Measurements from ENCODE around the gene PYM1. TPM values are rescaled to one million over a fixed set of nuclear protein-coding genes. Genes with fewer than 3 reads are reported as not detected.

The PYM1 gene
- total and polyA plus RNA-seq, 2 of the 13 experiments (the other 11 are each of a cell fraction or from before 2014, with no cell fraction given), result 44.0 to 51.8 TPM

DNA sequence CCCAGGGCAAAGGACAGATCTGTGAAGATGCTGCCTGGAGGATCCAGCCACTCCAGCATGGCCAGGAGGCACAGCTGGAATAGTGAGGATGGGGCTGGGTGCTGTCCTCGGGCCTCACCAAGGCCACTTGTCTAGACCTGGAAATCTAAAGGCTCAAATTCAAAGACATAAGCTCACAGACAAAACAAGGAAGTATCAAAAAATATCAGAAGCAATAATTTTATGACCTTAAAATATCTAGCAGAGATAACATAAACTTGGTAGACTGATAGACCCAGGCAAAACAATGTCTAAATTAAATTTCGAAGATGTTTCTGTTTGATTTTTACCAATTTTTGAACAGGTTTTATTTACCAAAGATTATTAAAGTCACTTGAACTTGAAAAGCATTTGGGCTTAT lies 62.4 kb downstream of the PYM1 start:
- H3K4me1 ChIP-seq (ENCODE audit: insufficient read depth, low read length), result no peaks in the 10 kb centered on the region
- BruUV-seq (replicated peaks), result no TSS peak
- H3K36me3 ChIP-seq (replicated peaks in 1 of 2; ENCODE audit: control insufficient read depth in 1 of 2, insufficient read depth in 2 of 2, low read length in 2 of 2), result no peaks in the 10 kb centered on the region
- no peak overlapping the region for H3K4me3 ChIP-seq (replicated peaks in 1 of 3; ENCODE audit: insufficient read depth in 1 of 3, low read depth in 2 of 3, low read length in 3 of 3)
- no peaks in the 10 kb centered on the region for H4K20me1 ChIP-seq (ENCODE audit: insufficient read depth, low read length)
- H3K27me3 ChIP-seq (ENCODE audit: control insufficient read depth in 1 of 2, insufficient read depth in 2 of 2, low read length in 2 of 2), result no peaks in the 10 kb centered on the region
- ChIA-PET POLR2A (no interaction called here), CTCF (ENCODE audit: low intra/inter-chr PET ratio, low total read pairs) (no interaction called here)
- no peak overlapping the region for H2AFZ ChIP-seq (ENCODE audit: low read length)
- no peak overlapping the region for H3K9ac ChIP-seq (ENCODE audit: insufficient read depth, low read depth, low read length)
- DNase-seq (ENCODE audit: low spot score), result no peak
- no peak for FAIRE-seq
- no peaks in the 10 kb centered on the region for H3K79me2 ChIP-seq (ENCODE audit: insufficient read depth, low read length)
- in situ Hi-C loops (cut with HindIII; ENCODE audit: extremely low pct_ligation_motif_present, low pct_unique_long_range_greater_than_20kb), result no loop called here
- 30% methylated on average over 2 of the region's 2 CpGs for WGBS (ENCODE audit: low lambda C conversion rate)
- no peak overlapping the region for H3K4me2 ChIP-seq (ENCODE audit: low read depth, low read length)
- no peak overlapping the region for H3K27ac ChIP-seq (ENCODE audit: extremely low read length, insufficient read depth, low read length)
- H3K9me3 ChIP-seq (ENCODE audit: low read length), result peaks cover 4% of the 10 kb centered on the region; the same call in 1 of the 2 replicates
- intact Hi-C loops (cut with micrococcal nuclease; ENCODE audit: unreplicated experiment), result no loop called here
- no peak for ATAC-seq
- TF ChIP-seq ZFX (CRISPR knock-in tag; IDR thresholded peaks at IDR 0.05; ENCODE audit: low read depth) (no peak), RORA (CRISPR knock-in tag; IDR thresholded peaks at IDR 0.05) (no peak), ZNF562 (CRISPR knock-in tag; IDR thresholded peaks at IDR 0.05; ENCODE audit: borderline replicate concordance) (no peak), ZNF124 (CRISPR knock-in tag; IDR thresholded peaks at IDR 0.05) (no peak), MBNL3 (CRISPR knock-in tag; conservative IDR thresholded peaks at IDR 0.05) (no peak)
- TF ChIP-seq, protein P1, sequence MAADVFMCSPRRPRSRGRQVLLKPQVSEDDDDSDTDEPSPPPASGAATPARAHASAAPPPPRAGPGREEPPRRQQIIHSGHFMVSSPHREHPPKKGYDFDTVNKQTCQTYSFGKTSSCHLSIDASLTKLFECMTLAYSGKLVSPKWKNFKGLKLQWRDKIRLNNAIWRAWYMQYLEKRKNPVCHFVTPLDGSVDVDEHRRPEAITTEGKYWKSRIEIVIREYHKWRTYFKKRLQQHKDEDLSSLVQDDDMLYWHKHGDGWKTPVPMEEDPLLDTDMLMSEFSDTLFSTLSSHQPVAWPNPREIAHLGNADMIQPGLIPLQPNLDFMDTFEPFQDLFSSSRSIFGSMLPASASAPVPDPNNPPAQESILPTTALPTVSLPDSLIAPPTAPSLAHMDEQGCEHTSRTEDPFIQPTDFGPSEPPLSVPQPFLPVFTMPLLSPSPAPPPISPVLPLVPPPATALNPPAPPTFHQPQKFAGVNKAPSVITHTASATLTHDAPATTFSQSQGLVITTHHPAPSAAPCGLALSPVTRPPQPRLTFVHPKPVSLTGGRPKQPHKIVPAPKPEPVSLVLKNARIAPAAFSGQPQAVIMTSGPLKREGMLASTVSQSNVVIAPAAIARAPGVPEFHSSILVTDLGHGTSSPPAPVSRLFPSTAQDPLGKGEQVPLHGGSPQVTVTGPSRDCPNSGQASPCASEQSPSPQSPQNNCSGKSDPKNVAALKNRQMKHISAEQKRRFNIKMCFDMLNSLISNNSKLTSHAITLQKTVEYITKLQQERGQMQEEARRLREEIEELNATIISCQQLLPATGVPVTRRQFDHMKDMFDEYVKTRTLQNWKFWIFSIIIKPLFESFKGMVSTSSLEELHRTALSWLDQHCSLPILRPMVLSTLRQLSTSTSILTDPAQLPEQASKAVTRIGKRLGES (CRISPR knock-in tag; IDR thresholded peaks at IDR 0.05; ENCODE audit: borderline replicate concordance), result no peak
- TF ChIP-seq, protein P2, sequence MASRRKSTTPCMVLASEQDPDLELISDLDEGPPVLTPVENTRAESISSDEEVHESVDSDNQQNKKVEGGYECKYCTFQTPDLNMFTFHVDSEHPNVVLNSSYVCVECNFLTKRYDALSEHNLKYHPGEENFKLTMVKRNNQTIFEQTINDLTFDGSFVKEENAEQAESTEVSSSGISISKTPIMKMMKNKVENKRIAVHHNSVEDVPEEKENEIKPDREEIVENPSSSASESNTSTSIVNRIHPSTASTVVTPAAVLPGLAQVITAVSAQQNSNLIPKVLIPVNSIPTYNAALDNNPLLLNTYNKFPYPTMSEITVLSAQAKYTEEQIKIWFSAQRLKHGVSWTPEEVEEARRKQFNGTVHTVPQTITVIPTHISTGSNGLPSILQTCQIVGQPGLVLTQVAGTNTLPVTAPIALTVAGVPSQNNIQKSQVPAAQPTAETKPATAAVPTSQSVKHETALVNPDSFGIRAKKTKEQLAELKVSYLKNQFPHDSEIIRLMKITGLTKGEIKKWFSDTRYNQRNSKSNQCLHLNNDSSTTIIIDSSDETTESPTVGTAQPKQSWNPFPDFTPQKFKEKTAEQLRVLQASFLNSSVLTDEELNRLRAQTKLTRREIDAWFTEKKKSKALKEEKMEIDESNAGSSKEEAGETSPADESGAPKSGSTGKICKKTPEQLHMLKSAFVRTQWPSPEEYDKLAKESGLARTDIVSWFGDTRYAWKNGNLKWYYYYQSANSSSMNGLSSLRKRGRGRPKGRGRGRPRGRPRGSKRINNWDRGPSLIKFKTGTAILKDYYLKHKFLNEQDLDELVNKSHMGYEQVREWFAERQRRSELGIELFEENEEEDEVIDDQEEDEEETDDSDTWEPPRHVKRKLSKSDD (CRISPR knock-in tag; IDR thresholded peaks at IDR 0.05; ENCODE audit: low read depth), result no peak
- TF ChIP-seq, protein P3, sequence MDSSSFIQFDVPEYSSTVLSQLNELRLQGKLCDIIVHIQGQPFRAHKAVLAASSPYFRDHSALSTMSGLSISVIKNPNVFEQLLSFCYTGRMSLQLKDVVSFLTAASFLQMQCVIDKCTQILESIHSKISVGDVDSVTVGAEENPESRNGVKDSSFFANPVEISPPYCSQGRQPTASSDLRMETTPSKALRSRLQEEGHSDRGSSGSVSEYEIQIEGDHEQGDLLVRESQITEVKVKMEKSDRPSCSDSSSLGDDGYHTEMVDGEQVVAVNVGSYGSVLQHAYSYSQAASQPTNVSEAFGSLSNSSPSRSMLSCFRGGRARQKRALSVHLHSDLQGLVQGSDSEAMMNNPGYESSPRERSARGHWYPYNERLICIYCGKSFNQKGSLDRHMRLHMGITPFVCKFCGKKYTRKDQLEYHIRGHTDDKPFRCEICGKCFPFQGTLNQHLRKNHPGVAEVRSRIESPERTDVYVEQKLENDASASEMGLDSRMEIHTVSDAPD (CRISPR knock-in tag; IDR thresholded peaks at IDR 0.05), result no peak
- TF ChIP-seq, protein P4, sequence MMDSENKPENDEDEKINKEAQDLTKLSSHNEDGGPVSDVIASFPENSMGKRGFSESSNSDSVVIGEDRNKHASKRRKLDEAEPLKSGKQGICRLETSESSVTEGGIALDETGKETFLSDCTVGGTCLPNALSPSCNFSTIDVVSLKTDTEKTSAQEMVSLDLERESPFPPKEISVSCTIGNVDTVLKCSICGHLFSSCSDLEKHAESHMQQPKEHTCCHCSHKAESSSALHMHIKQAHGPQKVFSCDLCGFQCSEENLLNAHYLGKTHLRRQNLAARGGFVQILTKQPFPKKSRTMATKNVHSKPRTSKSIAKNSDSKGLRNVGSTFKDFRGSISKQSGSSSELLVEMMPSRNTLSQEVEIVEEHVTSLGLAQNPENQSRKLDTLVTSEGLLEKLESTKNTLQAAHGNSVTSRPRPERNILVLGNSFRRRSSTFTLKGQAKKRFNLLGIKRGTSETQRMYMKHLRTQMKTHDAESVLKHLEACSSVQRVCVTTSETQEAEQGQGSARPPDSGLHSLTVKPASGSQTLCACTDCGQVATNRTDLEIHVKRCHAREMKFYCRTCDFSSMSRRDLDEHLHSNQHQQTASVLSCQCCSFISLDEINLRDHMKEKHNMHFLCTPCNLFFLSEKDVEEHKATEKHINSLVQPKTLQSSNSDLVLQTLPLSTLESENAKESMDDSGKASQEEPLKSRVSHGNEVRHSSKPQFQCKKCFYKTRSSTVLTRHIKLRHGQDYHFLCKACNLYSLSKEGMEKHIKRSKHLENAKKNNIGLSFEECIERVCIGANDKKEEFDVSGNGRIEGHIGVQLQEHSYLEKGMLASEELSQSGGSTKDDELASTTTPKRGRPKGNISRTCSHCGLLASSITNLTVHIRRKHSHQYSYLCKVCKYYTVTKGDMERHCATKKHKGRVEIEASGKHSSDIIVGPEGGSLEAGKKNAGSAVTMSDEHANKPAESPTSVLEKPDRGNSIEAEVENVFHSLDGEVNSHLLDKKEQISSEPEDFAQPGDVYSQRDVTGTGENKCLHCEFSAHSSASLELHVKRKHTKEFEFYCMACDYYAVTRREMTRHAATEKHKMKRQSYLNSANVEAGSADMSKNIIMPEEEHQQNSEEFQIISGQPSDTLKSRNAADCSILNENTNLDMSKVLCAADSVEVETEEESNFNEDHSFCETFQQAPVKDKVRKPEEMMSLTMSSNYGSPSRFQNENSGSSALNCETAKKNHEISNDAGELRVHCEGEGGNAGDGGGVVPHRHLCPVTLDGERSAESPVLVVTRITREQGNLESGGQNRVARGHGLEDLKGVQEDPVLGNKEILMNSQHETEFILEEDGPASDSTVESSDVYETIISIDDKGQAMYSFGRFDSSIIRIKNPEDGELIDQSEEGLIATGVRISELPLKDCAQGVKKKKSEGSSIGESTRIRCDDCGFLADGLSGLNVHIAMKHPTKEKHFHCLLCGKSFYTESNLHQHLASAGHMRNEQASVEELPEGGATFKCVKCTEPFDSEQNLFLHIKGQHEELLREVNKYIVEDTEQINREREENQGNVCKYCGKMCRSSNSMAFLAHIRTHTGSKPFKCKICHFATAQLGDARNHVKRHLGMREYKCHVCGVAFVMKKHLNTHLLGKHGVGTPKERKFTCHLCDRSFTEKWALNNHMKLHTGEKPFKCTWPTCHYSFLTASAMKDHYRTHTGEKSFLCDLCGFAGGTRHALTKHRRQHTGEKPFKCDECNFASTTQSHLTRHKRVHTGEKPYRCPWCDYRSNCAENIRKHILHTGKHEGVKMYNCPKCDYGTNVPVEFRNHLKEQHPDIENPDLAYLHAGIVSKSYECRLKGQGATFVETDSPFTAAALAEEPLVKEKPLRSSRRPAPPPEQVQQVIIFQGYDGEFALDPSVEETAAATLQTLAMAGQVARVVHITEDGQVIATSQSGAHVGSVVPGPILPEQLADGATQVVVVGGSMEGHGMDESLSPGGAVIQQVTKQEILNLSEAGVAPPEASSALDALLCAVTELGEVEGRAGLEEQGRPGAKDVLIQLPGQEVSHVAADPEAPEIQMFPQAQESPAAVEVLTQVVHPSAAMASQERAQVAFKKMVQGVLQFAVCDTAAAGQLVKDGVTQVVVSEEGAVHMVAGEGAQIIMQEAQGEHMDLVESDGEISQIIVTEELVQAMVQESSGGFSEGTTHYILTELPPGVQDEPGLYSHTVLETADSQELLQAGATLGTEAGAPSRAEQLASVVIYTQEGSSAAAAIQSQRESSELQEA (CRISPR knock-in tag; IDR thresholded peaks at IDR 0.05; ENCODE audit: not compliant biosample characterization), result no peak

Data from HepG2 (cell line).